ENCODE results near the gene TMEM242.

DNA sequence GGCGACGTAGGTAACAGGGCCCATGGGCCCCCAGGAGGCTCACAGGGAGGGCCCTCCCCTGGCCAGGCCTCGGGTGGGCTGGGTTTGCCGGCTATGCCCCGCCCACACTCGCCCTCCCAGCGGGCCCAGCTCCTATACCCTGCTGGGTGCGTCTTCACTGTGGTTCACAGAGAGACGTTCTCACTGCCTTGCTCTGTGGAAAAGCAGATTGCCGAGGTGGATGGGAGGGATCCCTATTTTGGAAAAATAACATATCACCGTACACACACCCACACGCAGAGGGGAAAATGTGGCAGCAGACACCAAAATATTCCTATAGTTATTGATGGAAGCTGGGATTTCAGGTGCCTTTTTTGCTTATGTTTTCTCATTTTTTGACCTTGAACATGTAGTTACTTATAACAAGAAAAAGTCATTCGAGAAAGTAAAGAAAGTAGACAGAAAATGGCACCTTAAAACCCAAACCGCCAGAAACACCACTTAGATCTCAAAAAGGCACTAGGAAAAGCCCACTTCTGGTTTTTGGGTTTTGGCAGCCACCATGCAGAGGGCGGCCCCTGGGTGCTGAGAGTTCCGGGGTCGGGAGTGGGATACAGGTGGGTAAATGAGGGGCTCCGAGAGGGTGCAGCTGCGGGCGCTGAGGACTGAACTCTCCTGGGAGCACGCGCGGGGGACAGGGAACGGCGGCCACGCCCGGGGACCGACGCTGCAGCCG lies 49.4 kb downstream of the TMEM242 start:
- no peak for TF ChIP-seq EZH2 (IDR thresholded peaks at IDR 0.05; ENCODE audit: insufficient read depth, poor library complexity, severe bottlenecking)
- no peak for TF ChIP-seq EZH2phosphoT487 (IDR thresholded peaks at IDR 0.05; ENCODE audit: insufficient read depth, low read depth)
